ENCODE results near the gene INSRR.

The INSRR gene

DNA sequence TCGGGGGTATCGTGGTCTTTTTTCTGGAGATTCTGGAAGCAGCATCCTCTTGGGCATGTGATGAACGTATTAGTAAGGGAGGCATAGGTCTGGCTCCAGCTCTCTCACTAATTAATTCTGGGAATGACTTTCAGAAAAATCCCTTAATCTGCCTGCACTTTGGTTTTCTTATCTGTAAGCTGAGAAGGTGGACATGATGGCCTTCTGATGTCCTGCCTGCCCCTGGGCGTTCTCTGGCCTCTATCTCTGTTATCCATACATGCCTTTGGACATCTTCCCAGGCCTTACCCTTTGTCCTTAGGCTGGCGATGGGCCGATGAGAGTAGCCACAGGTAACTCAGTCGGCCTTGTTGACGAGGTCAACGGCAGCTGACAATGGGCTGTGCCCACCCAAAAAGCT lies 10.5 kb upstream of the INSRR start:
- no peak for DNase-seq

GRCh38 chr1:156868341-156868740 lies 9.4 kb upstream of the INSRR start:
- DNase-seq, result no peak

- DNase-seq, result no peak
Measured at GRCh38 chr1:156866249-156866909, 7.5 kb upstream of the INSRR start.

DNA sequence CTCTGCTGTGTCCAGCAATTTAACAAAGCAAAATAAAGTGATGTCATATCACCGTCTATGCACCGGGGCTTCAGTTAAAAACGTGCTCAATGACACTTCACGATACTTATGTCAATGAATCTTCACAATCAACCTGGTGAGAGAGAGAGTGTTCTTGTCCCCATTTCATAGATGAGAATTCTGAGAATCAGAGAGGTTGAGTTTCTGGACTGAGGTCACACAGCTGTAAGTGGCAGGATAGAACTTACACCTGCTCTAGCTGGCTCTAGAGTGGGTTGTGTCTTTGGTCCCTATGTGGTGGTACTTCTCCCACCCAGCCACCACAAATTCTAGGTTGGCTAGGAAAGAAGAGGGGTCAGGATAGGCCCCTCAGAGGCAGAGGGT lies 6.9 kb upstream of the INSRR start:
- DNase-seq, result no peak

- no peak for DNase-seq
Measured at GRCh38 chr1:156865258-156865657, 6.3 kb upstream of the INSRR start.

- no peak for DNase-seq
Measured at GRCh38 chr1:156864796-156865195, 5.9 kb upstream of the INSRR start.

GRCh38 chr1:156863631-156864030 lies 4.7 kb upstream of the INSRR start:
- no peak for DNase-seq

- DNase-seq, result no peak
Measured at GRCh38 chr1:156862997-156863599, 4.2 kb upstream of the INSRR start.

DNA sequence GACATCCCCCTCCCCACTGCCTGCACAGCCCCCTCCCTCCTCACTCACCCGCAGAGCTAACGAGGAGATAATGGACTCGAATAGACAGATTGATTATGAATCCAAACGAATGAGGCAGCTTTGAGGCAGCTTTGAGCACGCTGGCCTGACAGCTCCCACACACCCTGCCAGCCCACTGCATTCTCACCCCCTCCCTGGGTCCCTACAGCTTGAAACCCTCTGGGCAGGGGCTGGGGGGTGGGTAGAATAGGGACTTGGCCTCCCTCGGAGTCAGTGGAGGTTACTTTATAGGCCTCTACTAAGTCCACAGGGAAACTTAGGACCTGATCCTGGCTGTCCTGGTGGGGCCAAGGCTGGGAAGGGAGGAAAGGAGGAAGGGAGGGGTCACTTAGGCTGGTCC lies 3.7 kb upstream of the INSRR start:
- no peak for DNase-seq

GRCh38 chr1:156860628-156861423 lies 1.9 kb upstream of the INSRR start, which contains the start of gene NTRK1:
TSS of gene NTRK1 (plus strand) at chr1:156860865. CDS start at chr1:156860935, 70 bp downstream.
- DNase-seq, result peak; percentile 71

- peak; percentile 71 for DNase-seq
Measured at GRCh38 chr1:156860113-156860627, 1.3 kb upstream of the INSRR start.

GRCh38 chr1:156859523-156860112 lies 701 bp upstream of the INSRR start:
- DNase-seq, result no peak

DNA sequence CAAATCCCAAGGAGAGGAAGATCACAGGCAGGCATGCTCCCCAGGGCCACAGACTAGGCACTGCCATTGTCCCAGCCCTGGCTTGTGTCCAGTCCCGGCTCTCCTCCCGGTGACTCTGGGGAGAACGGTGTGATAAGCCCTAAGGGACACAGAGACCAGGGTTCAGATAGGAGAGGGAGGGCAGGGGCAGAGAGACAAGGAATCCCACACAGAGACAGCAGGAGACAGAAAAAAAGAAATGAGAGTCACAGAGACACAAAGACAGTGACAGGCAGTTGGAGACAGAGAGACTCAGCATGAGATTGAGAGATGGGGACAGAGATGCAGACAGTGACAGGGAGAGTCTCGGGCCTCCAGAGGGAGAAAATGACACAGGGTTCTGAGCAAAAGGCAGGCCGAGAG lies 361 bp downstream of the INSRR start:
- no peak for DNase-seq

GRCh38 chr1:156857532-156857931 lies 1.4 kb downstream of the INSRR start:
- no peak for DNase-seq

- DNase-seq, result no peak
Measured at GRCh38 chr1:156856282-156856785, 2.6 kb downstream of the INSRR start.

DNA sequence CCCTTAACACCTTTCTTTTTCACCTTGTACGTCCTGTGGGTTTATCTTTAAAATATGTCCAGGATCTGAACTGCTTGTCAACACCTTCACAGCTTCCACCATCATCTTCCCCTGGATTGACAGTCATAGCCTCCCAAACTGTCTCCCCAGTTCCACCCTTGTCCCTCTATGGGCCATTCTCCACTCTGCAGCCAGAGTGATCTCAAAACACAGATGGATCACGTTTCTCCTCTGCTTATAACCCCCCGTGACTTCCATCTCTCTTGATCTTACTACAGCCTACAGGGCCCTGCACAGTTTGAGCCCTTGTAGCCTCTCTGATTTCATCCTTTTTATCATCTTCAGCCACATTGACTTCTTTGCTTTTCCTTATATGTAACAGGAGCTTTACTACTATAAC lies 4.3 kb downstream of the INSRR start:
- no peak for DNase-seq

DNA sequence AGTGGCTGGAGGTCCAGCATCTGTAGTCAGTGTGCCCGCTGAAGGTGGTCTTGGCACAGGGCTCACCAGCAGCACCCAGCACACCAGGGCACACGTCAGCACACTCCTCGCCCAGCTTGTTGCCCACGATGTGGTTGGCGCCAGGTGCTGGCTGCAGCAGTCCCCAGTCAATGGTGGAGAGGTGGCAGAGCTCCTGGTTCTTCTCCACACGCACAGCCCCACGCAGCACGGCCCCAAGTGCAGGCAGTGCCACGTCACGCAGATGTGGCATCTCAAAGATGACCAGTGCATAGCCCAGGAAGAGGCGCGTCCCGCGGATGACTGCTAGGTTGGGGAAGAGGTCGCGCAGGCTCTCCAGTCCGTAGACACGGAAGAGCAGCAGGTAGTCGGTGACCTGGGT lies 5.2 kb downstream of the INSRR start:
- no peak for DNase-seq

DNA sequence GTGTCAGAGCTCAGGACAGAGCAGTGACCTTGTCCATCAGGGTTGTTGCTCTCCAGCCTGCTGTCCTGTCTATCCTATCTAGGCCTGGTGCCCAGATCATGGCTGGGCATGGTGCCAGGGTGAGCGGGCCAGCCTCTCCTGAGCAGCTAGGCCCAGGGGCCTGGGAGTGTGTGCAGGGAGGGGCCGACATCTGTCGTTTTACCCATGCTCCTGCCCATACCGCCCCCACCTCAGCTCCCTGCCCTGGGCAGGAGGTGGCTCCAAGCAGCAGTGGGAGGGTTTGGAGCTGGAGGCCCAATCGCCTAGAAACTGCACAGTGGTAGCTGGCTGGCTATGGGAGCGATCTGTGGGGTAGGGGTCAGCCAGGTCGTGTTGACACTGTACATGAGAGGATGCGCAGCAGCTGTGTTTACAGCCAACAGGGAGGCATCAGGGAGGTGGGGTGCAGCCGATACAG lies 6.5 kb downstream of the INSRR start:
- DNase-seq, result peak; percentile 99

DNA sequence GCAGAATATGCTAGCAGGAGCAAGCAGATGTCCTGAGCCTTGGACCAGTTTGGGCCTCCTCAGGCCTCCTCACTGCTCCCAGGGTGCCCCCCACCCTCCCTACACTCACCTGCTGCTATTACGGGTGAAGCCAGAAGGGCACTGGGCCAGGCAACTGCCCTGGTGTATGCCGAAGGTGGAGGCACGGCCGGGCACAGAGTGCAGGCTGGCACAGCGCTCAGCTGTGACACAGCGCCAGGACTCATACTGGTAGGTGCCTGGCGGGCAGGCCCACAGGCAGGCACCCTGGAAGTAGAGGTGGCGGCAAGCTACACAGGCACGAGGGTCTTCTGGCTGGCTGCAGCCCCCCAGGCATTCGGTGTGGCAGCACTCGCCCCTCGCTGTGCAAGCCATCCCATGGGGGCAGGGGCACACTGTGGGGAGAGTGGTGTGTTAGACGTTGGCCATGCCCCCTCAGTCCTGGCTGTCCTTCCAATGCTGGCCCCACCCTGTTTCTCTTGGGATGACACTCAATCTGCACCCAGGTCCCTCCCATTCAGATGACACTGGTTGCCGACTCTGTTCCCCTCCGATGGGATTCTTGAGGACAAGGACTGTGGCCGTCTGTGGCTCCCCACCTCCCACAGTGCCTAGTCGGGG lies 7.0 kb downstream of the INSRR start:
- DNase-seq, result no peak

DNA sequence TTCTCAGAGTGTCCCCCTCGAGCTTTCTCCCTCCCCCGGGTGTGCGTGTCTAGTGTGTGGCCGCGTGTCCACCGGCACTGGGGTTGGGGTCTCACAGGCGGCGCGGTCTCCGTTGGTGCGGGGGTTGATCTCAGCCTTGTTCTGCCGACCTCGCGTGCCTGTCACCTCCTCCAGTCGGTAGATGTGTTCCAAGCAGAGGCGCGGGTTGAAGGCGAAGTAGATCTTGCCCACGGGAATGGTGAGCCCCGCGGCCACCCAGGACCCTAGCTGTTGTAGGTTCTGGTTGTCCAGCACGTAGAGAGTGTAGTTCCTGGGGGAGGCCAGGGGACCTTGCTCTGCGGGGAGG lies 9.8 kb downstream of the INSRR start:
- DNase-seq, result no peak

DNA sequence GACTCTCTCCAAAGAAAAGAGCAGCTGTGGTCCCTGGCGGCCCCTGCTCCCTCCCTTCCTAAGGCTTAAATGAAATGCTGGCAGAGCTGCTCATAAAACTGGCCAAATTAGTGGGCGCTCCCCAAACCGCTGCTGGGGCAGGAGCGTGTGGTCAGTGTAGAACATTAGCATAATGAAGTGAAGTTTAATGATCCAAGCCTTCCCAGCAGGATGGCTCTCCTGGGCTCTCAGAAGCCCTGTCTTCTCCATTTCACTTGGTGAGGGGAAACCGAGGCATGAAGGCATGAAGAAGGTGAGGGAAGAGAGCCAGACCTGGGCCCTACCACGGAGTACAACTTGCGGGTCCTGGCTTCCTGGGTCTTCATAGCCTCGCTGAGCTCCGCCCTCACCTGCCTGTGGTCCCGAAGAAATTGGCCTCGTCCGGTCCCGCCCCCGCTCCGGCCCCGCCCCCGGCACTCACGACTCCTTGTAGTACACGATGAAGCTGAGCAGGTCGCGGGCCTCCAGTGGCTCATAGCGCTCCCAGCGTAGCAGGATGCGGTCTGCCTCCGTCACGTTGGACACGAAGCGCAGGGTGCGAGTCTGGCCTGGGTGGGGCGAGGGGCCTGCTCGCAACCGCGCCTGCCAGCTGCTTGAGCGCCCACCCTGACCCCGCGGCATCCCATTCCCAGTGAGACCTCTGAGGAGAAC lies 10.3 kb downstream of the INSRR start:
- DNase-seq, result no peak

Measured in DMS 273 treated with DMSO at 0.1 percent for 48 hours (cell line).